ENCODE data around the gene ASB11. TPM values are rescaled to one million over a fixed set of nuclear protein-coding genes. Genes with fewer than 3 reads are reported as not detected.
"Not testable (repeated sequence)": the region's sequence is repeated elsewhere in the genome, so short reads cannot be mapped to it uniquely, and the experiment has no call there.

The ASB11 gene
- total RNA-seq, 5 donors from 2014 or later (not counting 1 experiment from before 2014, with no cell fraction given) = not detected

GRCh38 chrX:15274946-15275345, 40.5 kb downstream of the ASB11 start:
- no peaks in the 10 kb centered on the region for H3K9me3 Mint-ChIP-seq
- CTCF ChIA-PET = no interaction called here

DNA sequence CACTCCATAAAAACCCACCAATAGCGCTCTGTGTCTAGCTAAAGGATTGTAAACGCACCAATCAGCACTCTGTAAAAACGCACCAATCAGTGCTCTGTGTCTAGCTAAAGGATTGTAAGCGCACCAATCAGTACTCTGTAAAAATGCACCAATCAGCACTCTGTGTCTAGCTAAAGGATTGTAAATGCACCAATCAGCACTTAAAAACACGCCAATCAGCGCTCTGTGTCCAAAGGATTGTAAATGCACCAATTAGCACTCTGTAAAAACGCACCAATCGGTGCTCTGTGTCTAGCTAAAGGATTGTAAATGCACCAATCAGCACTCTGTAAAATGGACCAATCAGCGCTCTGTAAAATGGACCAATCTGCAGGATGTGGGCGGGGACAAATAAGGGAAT, 42.2 kb downstream of the ASB11 start:
- H3K4me1 ChIP-seq (ENCODE audit: control insufficient read depth in 1 of 2, extremely low read depth in 1 of 2, insufficient read depth in 2 of 2, low read length in 2 of 2); H3K4me3 ChIP-seq (ENCODE audit: control insufficient read depth in 1 of 2, extremely low read depth in 1 of 2, low read length in 1 of 2); ATAC-seq (replicated peaks in 1 of 4); H3K36me3 ChIP-seq (ENCODE audit: control insufficient read depth in 2 of 2, extremely low read depth in 1 of 2, insufficient read depth in 1 of 2, low read length in 1 of 2); POLR2A ChIA-PET; H3K27ac Mint-ChIP-seq; DNase-seq; H3K9me3 ChIP-seq; H3K27ac ChIP-seq (ENCODE audit: low read length); H3K9me3 Mint-ChIP-seq; H3K36me3 Mint-ChIP-seq; H3K27me3 Mint-ChIP-seq; H3K27me3 ChIP-seq (replicated peaks in 1 of 2; ENCODE audit: control insufficient read depth in 2 of 2, extremely low read depth in 1 of 2, insufficient read depth in 2 of 2, low read length in 1 of 2); H3K4me3 Mint-ChIP-seq; CTCF ChIA-PET: not testable (repeated sequence)
- 78% methylated on average over 4 of the region's 10 CpGs for WGBS (ENCODE audit: insufficient coverage)
- H3K4me1 Mint-ChIP-seq = peaks cover 10 to 13% (median 11%) of the 10 kb centered on the region in 3 donors

More at GRCh38 chrX:15274946-15275345, 40.5 kb downstream of the ASB11 start:
- no peaks in the 10 kb centered on the region for H3K27me3 ChIP-seq (replicated peaks in 1 of 2; ENCODE audit: control insufficient read depth in 2 of 2, extremely low read depth in 1 of 2, insufficient read depth in 2 of 2, low read length in 1 of 2)
- Mint-ChIP-seq H3K36me3 (no peaks in the 10 kb centered on the region), H3K27me3 (peaks cover 2 to 10% of the 10 kb centered on the region in 2 donors), H3K27ac (no peak overlapping the region), H3K4me1 (peaks cover 5% of the 10 kb centered on the region in 3 donors), H3K4me3 (no peak overlapping the region)
- no peak overlapping the region for H3K4me3 ChIP-seq (ENCODE audit: control insufficient read depth in 1 of 2, extremely low read depth in 1 of 2, low read length in 1 of 2)
- no CpG with 5 or more reads among the region's 2 CpGs for WGBS (ENCODE audit: insufficient coverage)
- no peaks in the 10 kb centered on the region for H3K9me3 ChIP-seq
- no peak overlapping the region for H3K27ac ChIP-seq (ENCODE audit: low read length)
- ATAC-seq (replicated peaks in 1 of 4) (no peak), DNase-seq (no peak)
- POLR2A ChIA-PET = no interaction called here
- no peaks in the 10 kb centered on the region for H3K36me3 ChIP-seq (ENCODE audit: control insufficient read depth in 2 of 2, extremely low read depth in 1 of 2, insufficient read depth in 1 of 2, low read length in 1 of 2)
- H3K4me1 ChIP-seq (ENCODE audit: control insufficient read depth in 1 of 2, extremely low read depth in 1 of 2, insufficient read depth in 2 of 2, low read length in 2 of 2) = peaks cover 0 to under 1% of the 10 kb centered on the region in 2 experiments

- no peak overlapping the region for H3K27ac ChIP-seq (ENCODE audit: low read length)
- peaks cover 3 to 6% of the 10 kb centered on the region in 2 experiments for H3K4me1 ChIP-seq (ENCODE audit: control insufficient read depth in 1 of 2, extremely low read depth in 1 of 2, insufficient read depth in 2 of 2, low read length in 2 of 2)
- DNase-seq (no peak), ATAC-seq (replicated peaks in 1 of 4) (no peak)
- H3K36me3 ChIP-seq (ENCODE audit: control insufficient read depth in 2 of 2, extremely low read depth in 1 of 2, insufficient read depth in 1 of 2, low read length in 1 of 2) = no peaks in the 10 kb centered on the region
- Mint-ChIP-seq H3K9me3 (no peaks in the 10 kb centered on the region), H3K4me1 (peaks cover 10 to 13% (median 11%) of the 10 kb centered on the region in 3 donors), H3K27me3 (peaks cover 2 to 3% of the 10 kb centered on the region in 2 donors), H3K36me3 (no peaks in the 10 kb centered on the region), H3K4me3 (no peak overlapping the region), H3K27ac (no peak overlapping the region)
- ChIA-PET POLR2A (no interaction called here), CTCF (no interaction called here)
- no CpG with 5 or more reads among the region's 1 CpG for WGBS (ENCODE audit: insufficient coverage)
- no peak overlapping the region for H3K4me3 ChIP-seq (ENCODE audit: control insufficient read depth in 1 of 2, extremely low read depth in 1 of 2, low read length in 1 of 2)
- no peaks in the 10 kb centered on the region for H3K27me3 ChIP-seq (replicated peaks in 1 of 2; ENCODE audit: control insufficient read depth in 2 of 2, extremely low read depth in 1 of 2, insufficient read depth in 2 of 2, low read length in 1 of 2)
- no peaks in the 10 kb centered on the region for H3K9me3 ChIP-seq
Observed at GRCh38 chrX:15271757-15272156, 43.7 kb downstream of the ASB11 start.

DNA sequence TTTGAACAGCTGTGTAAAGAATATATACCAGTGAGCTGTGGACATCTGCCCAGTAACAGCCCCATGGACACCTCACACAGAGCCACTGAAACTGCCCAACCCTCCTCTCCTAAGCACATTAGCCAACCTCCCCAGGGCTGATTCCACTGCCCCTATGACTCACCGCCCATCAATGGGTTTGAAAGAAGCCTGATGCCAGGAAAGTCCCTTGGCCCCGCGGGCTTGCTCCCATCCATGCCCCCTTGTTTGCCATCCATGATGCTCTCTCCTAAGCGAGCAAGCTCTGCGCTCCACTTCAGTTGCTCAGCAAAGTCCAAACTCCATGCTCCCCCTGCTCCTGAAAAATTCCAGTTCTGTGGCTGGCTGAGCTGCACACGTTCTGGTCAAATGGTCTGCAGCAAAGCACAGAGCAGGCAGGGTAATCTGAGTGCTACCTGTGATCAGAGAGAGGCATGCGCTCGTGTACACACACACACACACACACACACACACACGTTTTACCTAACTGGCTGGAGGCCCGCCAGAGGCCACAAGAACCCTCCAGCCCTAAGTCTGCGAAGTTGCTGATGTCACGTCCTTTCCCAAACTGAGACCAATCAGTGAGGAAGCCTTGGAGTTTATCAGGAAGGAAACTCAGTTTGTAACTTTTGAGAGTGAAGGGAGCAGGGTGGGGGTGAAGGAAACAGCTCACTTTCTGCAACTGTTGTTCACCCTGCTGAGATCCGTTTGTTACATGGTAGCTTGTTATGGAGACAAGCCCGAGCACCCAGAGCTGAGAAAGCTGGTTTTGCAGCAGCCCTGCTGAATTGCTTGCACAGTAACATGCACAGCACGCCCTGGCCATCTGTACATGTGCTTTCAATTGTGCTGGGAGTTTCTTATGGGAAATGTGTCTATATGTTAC, 45.6 kb downstream of the ASB11 start, which contains the start of gene ASB9:
Gene ASB9, minus strand, starts transcription at position 466 of the 904 bp plus-strand sequence. Its CDS starts 209 bp downstream, at position 257.
- POLR2A ChIA-PET = no interaction called here
- H3K9me3 Mint-ChIP-seq = no peaks in the 10 kb centered on the region
- no peaks in the 10 kb centered on the region for H3K36me3 Mint-ChIP-seq
- WGBS (ENCODE audit: insufficient coverage) = 9% methylated on average over 4 of the region's 15 CpGs
- DNase-seq (peak in 26 of 35 experiments; percentile 1 to 42 (median 8)), ATAC-seq (replicated peaks in 1 of 4) (peak in 3 of 4 experiments; percentile 51 to 88 (median 71))
- peaks cover 3 to 6% of the 10 kb centered on the region in 2 experiments for H3K4me1 ChIP-seq (ENCODE audit: control insufficient read depth in 1 of 2, extremely low read depth in 1 of 2, insufficient read depth in 2 of 2, low read length in 2 of 2)
- no peak within 1 kb of the TSS for H3K4me3 ChIP-seq (ENCODE audit: control insufficient read depth in 1 of 2, extremely low read depth in 1 of 2, low read length in 1 of 2)
- peaks cover 0 to 5% of the 10 kb centered on the region in 2 donors for H3K27me3 Mint-ChIP-seq
- no peaks in the 10 kb centered on the region for H3K27me3 ChIP-seq (replicated peaks in 1 of 2; ENCODE audit: control insufficient read depth in 2 of 2, extremely low read depth in 1 of 2, insufficient read depth in 2 of 2, low read length in 1 of 2)
- peak within 1 kb of the TSS; percentile 88 to 91 for H3K27ac Mint-ChIP-seq
- no peaks in the 10 kb centered on the region for H3K36me3 ChIP-seq (ENCODE audit: control insufficient read depth in 2 of 2, extremely low read depth in 1 of 2, insufficient read depth in 1 of 2, low read length in 1 of 2)
- H3K4me1 Mint-ChIP-seq = peaks cover 10 to 13% (median 11%) of the 10 kb centered on the region in 3 donors
- H3K4me3 Mint-ChIP-seq = peak within 1 kb of the TSS; percentile 60 to 67 (median 65)
- H3K9me3 ChIP-seq = no peaks in the 10 kb centered on the region
- CTCF ChIA-PET = no interaction called here
- no peak within 1 kb of the TSS for H3K27ac ChIP-seq (ENCODE audit: low read length)

- H3K36me3 Mint-ChIP-seq = no peaks in the 10 kb centered on the region
- DNase-seq = no peak
- CTCF ChIA-PET = no interaction called here
- peak overlapping the region in 1 of 3 donors; percentile 67 for H3K4me3 Mint-ChIP-seq
- no peak overlapping the region for H3K4me3 ChIP-seq (ENCODE audit: control insufficient read depth in 1 of 2, extremely low read depth in 1 of 2, low read length in 1 of 2)
- no peak overlapping the region for H3K27ac ChIP-seq (ENCODE audit: low read length)
- WGBS (ENCODE audit: insufficient coverage) = no CpG with 5 or more reads among the region's 1 CpG
- peaks cover 10 to 13% (median 11%) of the 10 kb centered on the region in 3 donors for H3K4me1 Mint-ChIP-seq
- no peak for ATAC-seq (replicated peaks in 1 of 4)
- H3K27me3 ChIP-seq (replicated peaks in 1 of 2; ENCODE audit: control insufficient read depth in 2 of 2, extremely low read depth in 1 of 2, insufficient read depth in 2 of 2, low read length in 1 of 2) = no peaks in the 10 kb centered on the region
- POLR2A ChIA-PET = no interaction called here
- H3K27ac Mint-ChIP-seq = no peak overlapping the region
- H3K36me3 ChIP-seq (ENCODE audit: control insufficient read depth in 2 of 2, extremely low read depth in 1 of 2, insufficient read depth in 1 of 2, low read length in 1 of 2) = no peaks in the 10 kb centered on the region
- peaks cover 3 to 6% of the 10 kb centered on the region in 2 experiments for H3K4me1 ChIP-seq (ENCODE audit: control insufficient read depth in 1 of 2, extremely low read depth in 1 of 2, insufficient read depth in 2 of 2, low read length in 2 of 2)
- no peaks in the 10 kb centered on the region for H3K9me3 Mint-ChIP-seq
- H3K27me3 Mint-ChIP-seq = peaks cover 0 to 9% of the 10 kb centered on the region in 2 donors
- H3K9me3 ChIP-seq = no peaks in the 10 kb centered on the region
Observed at GRCh38 chrX:15269120-15269519, 46.3 kb downstream of the ASB11 start.

- DNase-seq (no peak), ATAC-seq (replicated peaks in 1 of 4) (no peak)
- H3K27ac Mint-ChIP-seq = no peak overlapping the region
- H3K4me1 Mint-ChIP-seq = no peaks in the 10 kb centered on the region
- H3K27me3 Mint-ChIP-seq = no peaks in the 10 kb centered on the region
- no peaks in the 10 kb centered on the region for H3K36me3 Mint-ChIP-seq
- H3K4me3 Mint-ChIP-seq = no peak overlapping the region
- H3K4me3 ChIP-seq (ENCODE audit: control insufficient read depth in 1 of 2, extremely low read depth in 1 of 2, low read length in 1 of 2) = no peak overlapping the region
- CTCF ChIA-PET = no interaction called here
- no peaks in the 10 kb centered on the region for H3K9me3 ChIP-seq
- H3K36me3 ChIP-seq (ENCODE audit: control insufficient read depth in 2 of 2, extremely low read depth in 1 of 2, insufficient read depth in 1 of 2, low read length in 1 of 2) = no peaks in the 10 kb centered on the region
- POLR2A ChIA-PET = no interaction called here
- H3K27ac ChIP-seq (ENCODE audit: low read length) = no peak overlapping the region
- no peaks in the 10 kb centered on the region for H3K9me3 Mint-ChIP-seq
- H3K27me3 ChIP-seq (replicated peaks in 1 of 2; ENCODE audit: control insufficient read depth in 2 of 2, extremely low read depth in 1 of 2, insufficient read depth in 2 of 2, low read length in 1 of 2) = no peaks in the 10 kb centered on the region
- no peaks in the 10 kb centered on the region for H3K4me1 ChIP-seq (ENCODE audit: control insufficient read depth in 1 of 2, extremely low read depth in 1 of 2, insufficient read depth in 2 of 2, low read length in 2 of 2)
Observed at GRCh38 chrX:15254852-15255251, 60.6 kb downstream of the ASB11 start.
